HepG2 (cell line): ENCODE results near the gene TENM3. TPM values are rescaled to one million over a fixed set of nuclear protein-coding genes. Genes with fewer than 3 reads are reported as not detected.

Experiments used
- ATAC-seq: fragments of 200-7000 bp; cut with Tn5 transposase; 3 replicates; pipeline ENCODE4 v1.9.1; 2020; ENCODE audit warnings: mild to moderate bottlenecking, moderate library complexity
- BruUV-seq: library from RNA; stranded (reverse); fragments of 400-500 nt; replicated peaks from 2 replicates; lab custom pipeline; 2021; lab: Mats Ljungman, UMichigan
- CTCF ChIA-PET: fragments of 300-600 bp; formaldehyde crosslinking; extraction: SDS; loops from one replicate; lab custom pipeline; 2021; ENCODE audit warnings: low total read pairs, inconsistent platforms, low intra/inter-chr PET ratio; lab: Yijun Ruan, JAX
- POLR2A ChIA-PET: fragments of 350-600 bp; sonication (Branson Sonifier 250); formaldehyde crosslinking; loops from one replicate; lab custom pipeline; 2020; ENCODE audit warnings: antibody characterized with exemption, inconsistent platforms; lab: Yijun Ruan, JAX
- DNase-seq: peaks from one replicate; pipeline ENCODE4 v3.0.0-alpha.2; 2015; ENCODE audit warnings: low spot score
- FAIRE-seq: peaks from 3 replicates; lab custom pipeline; 2011; peaks lifted over from hg19 to GRCh38; lab: Jason Lieb, UNC
- H2AFZ ChIP-seq: one replicate; pipeline ENCODE4 v1.6.1; 2011; ENCODE audit warnings: low read length, inconsistent platforms
- H3K27ac ChIP-seq: fragments of 300-600 bp; 3 replicates; pipeline ENCODE4 v1.8.0; 2011; ENCODE audit warnings: mixed run types, mild to moderate bottlenecking, mixed read lengths, low read length, inconsistent platforms; ENCODE audit not compliant: insufficient read depth; ENCODE audit errors: extremely low read length
- H3K27me3 ChIP-seq, 2 experiments: fragments of 200-600 bp in 1 of 2; 2 replicates in 1 of 2; 3 replicates in 1 of 2; pipeline versions ENCODE4 v1.6.0 to v1.8.0; 2011; ENCODE audit warnings: low read length in 2 of 2, mild to moderate bottlenecking in 2 of 2, moderate library complexity in 2 of 2, inconsistent platforms in 1 of 2; ENCODE audit not compliant: insufficient read depth in 2 of 2, control insufficient read depth in 1 of 2
- H3K36me3 ChIP-seq, 2 experiments: fragments of 200-600 bp in 1 of 2; replicated peaks in 1 of 2; 2 replicates in 1 of 2; 3 replicates in 1 of 2; pipeline versions ENCODE4 v1.5.1 to v1.8.0; 2011; ENCODE audit warnings: low read length in 2 of 2, inconsistent platforms in 1 of 2; ENCODE audit not compliant: insufficient read depth in 2 of 2, control insufficient read depth in 1 of 2
- H3K4me1 ChIP-seq: 2 replicates; pipeline ENCODE4 v1.5.1; 2012; ENCODE audit warnings: low read length, inconsistent platforms; ENCODE audit not compliant: insufficient read depth
- H3K4me2 ChIP-seq: 2 replicates; pipeline ENCODE4 v1.6.0; 2011; ENCODE audit warnings: low read depth, low read length, inconsistent platforms
- H3K4me3 ChIP-seq, 3 experiments: fragments of 200-600 bp in 1 of 3; sonication (generic), shearing (Covaris generic) in 1 of 3; replicated peaks in 1 of 3; 2 replicates each; pipeline ENCODE4 v1.5.1; 2011 to 2016; ENCODE audit warnings: low read length in 3 of 3, inconsistent platforms in 2 of 3, low read depth in 2 of 3, mild to moderate bottlenecking in 2 of 3, control low read depth in 1 of 3, mixed read lengths in 1 of 3; ENCODE audit not compliant: insufficient read depth in 1 of 3
- H3K79me2 ChIP-seq: one replicate; pipeline ENCODE4 v1.6.1; 2011; ENCODE audit warnings: low read length, inconsistent platforms; ENCODE audit not compliant: insufficient read depth
- H3K9ac ChIP-seq: 2 replicates; pipeline ENCODE4 v1.6.0; 2011; ENCODE audit warnings: mild to moderate bottlenecking, low read depth, low read length, inconsistent platforms; ENCODE audit not compliant: insufficient read depth
- H3K9me3 ChIP-seq: 2 replicates; pipeline ENCODE4 v1.5.1; 2012; ENCODE audit warnings: mild to moderate bottlenecking, low read length
- H4K20me1 ChIP-seq: 2 replicates; pipeline ENCODE4 v1.6.0; 2011; ENCODE audit warnings: inconsistent platforms, mild to moderate bottlenecking, low read length, moderate library complexity; ENCODE audit not compliant: insufficient read depth
- JUND ChIP-seq: sonication (generic); formaldehyde crosslinking; IDR thresholded peaks from 2 replicates; pipeline ENCODE4 v1.8.0; 2022; ENCODE audit warnings: mild to moderate bottlenecking, missing genetic modification reagents
- MAFG ChIP-seq: sonication (generic); formaldehyde crosslinking; IDR thresholded peaks from 2 replicates; pipeline ENCODE4 v1.5.1; 2020; ENCODE audit warnings: mild to moderate bottlenecking, missing genetic modification reagents
- SP1 ChIP-seq, 2 experiments: fragments of 450-650 bp in 1 of 2; sonication (generic) in 1 of 2; formaldehyde crosslinking in 1 of 2; IDR thresholded peaks; 2 replicates each; pipeline versions ENCODE4 v1.4.0 to v1.6.1; 2016 to 2020; ENCODE audit warnings: missing genetic modification reagents in 1 of 2
- TBX3 ChIP-seq: fragments of 450-650 bp; IDR thresholded peaks from 2 replicates; pipeline ENCODE4 v1.6.1; 2017; ENCODE audit warnings: antibody characterized with exemption, mild to moderate bottlenecking, inconsistent platforms, borderline replicate concordance
- ZBTB39 ChIP-seq: sonication (generic); formaldehyde crosslinking; IDR thresholded peaks from 2 replicates; pipeline ENCODE4 v1.5.0; 2020; ENCODE audit warnings: missing genetic modification reagents
- ZBTB8A ChIP-seq: sonication (generic); formaldehyde crosslinking; IDR thresholded peaks from 2 replicates; pipeline ENCODE4 v1.4.0; 2020; ENCODE audit warnings: mild to moderate bottlenecking, low read depth, missing genetic modification reagents, borderline replicate concordance
- ZNF33A ChIP-seq: sonication (generic); formaldehyde crosslinking; IDR thresholded peaks from 2 replicates; pipeline ENCODE4 v1.5.1; 2020; ENCODE audit warnings: missing genetic modification reagents, mild to moderate bottlenecking, moderate library complexity, borderline replicate concordance
- WGBS: methylation state at CpG from one replicate; pipeline ENCODE4 v1.1.6; 2017; ENCODE audit warnings: low lambda C conversion rate; 5-methylcytosine and 5-hydroxymethylcytosine counted together
- in situ Hi-C: cut with HindIII; loops from 2 replicates; pipeline ENCODE4 v1.10.0; 2017; ENCODE audit warnings: low pct_unique_long_range_greater_than_20kb; ENCODE audit not compliant: extremely low pct_ligation_motif_present
- intact Hi-C: fragments of 100-400 bp; cut with micrococcal nuclease; formaldehyde crosslinking; loops from one replicate; pipeline ENCODE4 v1.10.0; 2022; ENCODE audit not compliant: unreplicated experiment
- polyA plus RNA-seq, 8 experiments: library from polyadenylated mRNA; depleted of rRNA in 3 of 8; stranded (reverse) in 7 of 8; unstranded in 1 of 8; fragments of >200 nt; fragmentation: Illumina TruSeq in 4 of 8; extraction: Trizol in 4 of 8; gene quantifications; 2 replicates each; pipeline versions ENCODE4 v1.2.1 to v1.2.3, GENCODE V29; 2011 to 2016; ENCODE audit warnings: low read depth in 4 of 8, missing spikeins in 1 of 8, mixed read lengths in 1 of 8; ENCODE audit not compliant: insufficient read depth in 1 of 8
- total RNA-seq, 5 experiments: library from RNA; depleted of rRNA; stranded (reverse); fragments of >200 nt; fragmentation: Illumina TruSeq; extraction: Trizol; gene quantifications; 2 replicates each; pipeline ENCODE4 v1.2.3, GENCODE V29; 2016; ENCODE audit warnings: low read depth in 1 of 5
- TF ChIP-seq, protein P1 (sequence below): sonication (generic); IDR thresholded peaks from 2 replicates; pipeline ENCODE4 v1.6.1; 2016; ENCODE audit warnings: low read depth, borderline replicate concordance

Gene TENM3
- total and polyA plus RNA-seq, 2 of the 13 experiments (the other 11 are each of a cell fraction or from before 2014, with no cell fraction given) = 0.04 TPM; not detected in 1

DNA sequence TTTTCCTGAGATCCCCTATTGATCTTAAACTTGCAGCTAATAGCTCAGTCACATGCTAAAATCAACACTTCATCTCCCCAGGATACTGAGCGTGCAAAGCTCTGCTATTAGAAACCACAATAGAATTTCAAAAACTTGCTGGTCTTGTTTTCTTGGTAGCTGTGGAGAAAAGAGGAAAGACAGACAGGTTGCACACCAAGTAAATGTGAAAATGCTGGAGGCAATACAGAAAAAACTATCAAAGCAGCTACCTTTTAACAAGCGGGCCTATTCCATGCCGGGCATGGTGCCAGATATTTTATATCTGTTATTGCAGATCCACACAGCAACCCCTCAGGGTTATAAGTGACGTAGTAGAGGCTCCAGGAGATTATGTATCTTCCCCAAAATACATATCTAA lies 502.0 kb downstream of the TENM3 start:
- CTCF ChIA-PET = no interaction called here
- in situ Hi-C loops = no loop called here
- H3K27ac ChIP-seq = no peak overlapping the region

More for the DNA sequence above, 502.0 kb downstream of the TENM3 start:
- Histone ChIP-seq H3K9me3 (peaks cover 5% of the 10 kb centered on the region; the same call in 1 of the 2 replicates), H3K4me1 (no peaks in the 10 kb centered on the region), H2AFZ (no peak overlapping the region), H3K79me2 (no peaks in the 10 kb centered on the region), H3K9ac (no peak overlapping the region), H4K20me1 (no peaks in the 10 kb centered on the region), H3K4me2 (no peak overlapping the region), H3K4me3 (no peak overlapping the region), H3K36me3 (no peaks in the 10 kb centered on the region), H3K27me3 (no peaks in the 10 kb centered on the region)
- intact Hi-C loops = no loop called here
- TF ChIP-seq ZNF33A (CRISPR knock-in tag) (no peak), MAFG (CRISPR knock-in tag) (no peak), JUND (CRISPR knock-in tag) (no peak), ZBTB39 (CRISPR knock-in tag) (no peak), SP1 (IDR thresholded peaks at IDR 0.05) (no peak), SP1 (CRISPR knock-in tag; IDR thresholded peaks at IDR 0.05) (no peak), TBX3 (no peak), ZBTB8A (CRISPR knock-in tag) (no peak)
- TF ChIP-seq, protein P1, sequence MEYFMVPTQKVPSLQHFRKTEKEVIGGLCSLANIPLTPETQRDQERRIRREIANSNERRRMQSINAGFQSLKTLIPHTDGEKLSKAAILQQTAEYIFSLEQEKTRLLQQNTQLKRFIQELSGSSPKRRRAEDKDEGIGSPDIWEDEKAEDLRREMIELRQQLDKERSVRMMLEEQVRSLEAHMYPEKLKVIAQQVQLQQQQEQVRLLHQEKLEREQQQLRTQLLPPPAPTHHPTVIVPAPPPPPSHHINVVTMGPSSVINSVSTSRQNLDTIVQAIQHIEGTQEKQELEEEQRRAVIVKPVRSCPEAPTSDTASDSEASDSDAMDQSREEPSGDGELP = no peak
- no peak for DNase-seq
- POLR2A ChIA-PET = no interaction called here
- WGBS = 45% methylated on average over 4 of the region's 4 CpGs
- no peak for FAIRE-seq
- BruUV-seq = no TSS peak
- no peak for ATAC-seq
